Measurements from ENCODE around the gene SLC47A1.
"Not testable (repeated sequence)": the region's sequence is repeated elsewhere in the genome, so short reads cannot be mapped to it uniquely, and the experiment has no call there.

Gene SLC47A1, protein sequence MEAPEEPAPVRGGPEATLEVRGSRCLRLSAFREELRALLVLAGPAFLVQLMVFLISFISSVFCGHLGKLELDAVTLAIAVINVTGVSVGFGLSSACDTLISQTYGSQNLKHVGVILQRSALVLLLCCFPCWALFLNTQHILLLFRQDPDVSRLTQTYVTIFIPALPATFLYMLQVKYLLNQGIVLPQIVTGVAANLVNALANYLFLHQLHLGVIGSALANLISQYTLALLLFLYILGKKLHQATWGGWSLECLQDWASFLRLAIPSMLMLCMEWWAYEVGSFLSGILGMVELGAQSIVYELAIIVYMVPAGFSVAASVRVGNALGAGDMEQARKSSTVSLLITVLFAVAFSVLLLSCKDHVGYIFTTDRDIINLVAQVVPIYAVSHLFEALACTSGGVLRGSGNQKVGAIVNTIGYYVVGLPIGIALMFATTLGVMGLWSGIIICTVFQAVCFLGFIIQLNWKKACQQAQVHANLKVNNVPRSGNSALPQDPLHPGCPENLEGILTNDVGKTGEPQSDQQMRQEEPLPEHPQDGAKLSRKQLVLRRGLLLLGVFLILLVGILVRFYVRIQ

DNA sequence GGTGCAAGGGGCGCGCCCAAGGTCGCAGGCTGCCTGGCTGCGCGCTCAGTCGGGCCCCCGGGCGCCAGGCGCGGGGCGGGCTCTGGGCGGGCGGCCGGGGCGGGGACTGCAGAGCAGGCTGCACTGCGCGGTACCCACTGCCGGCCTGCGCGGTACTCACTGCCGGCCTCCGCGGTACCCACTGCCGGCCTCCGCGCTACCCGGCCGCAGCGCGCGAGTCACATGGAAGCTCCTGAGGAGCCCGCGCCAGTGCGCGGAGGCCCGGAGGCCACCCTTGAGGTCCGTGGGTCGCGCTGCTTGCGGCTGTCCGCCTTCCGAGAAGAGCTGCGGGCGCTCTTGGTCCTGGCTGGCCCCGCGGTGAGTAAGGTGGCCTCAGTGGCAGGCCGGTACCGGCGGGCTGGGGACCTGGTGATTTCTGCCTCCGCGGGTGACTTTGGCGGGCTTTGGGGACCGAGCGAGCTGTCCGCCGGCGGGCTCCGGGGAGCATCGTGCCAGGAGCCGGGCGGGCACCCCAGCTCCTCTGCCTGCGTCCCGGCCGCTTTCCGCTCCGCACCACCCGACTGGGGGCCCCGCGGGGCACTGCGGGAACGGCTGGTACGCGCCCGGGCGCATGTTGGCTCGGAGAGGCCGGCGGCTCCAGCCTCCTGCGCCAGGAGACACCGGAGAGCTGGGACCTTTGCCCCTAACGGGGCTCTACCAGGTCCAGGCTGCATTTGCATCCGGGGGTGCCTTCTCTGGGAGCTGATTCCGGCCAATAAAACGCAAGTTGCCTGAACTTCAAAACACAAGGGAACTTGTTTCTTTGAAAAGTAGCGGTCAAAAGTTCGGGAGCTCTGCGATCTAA is at the start of gene SLC47A1:
Gene SLC47A1 (plus strand): TSS at position 137 of the 844 bp plus-strand sequence. CDS start 86 bp downstream, at position 223.
- DNase-seq (ENCODE audit: low spot score): no peak

DNA sequence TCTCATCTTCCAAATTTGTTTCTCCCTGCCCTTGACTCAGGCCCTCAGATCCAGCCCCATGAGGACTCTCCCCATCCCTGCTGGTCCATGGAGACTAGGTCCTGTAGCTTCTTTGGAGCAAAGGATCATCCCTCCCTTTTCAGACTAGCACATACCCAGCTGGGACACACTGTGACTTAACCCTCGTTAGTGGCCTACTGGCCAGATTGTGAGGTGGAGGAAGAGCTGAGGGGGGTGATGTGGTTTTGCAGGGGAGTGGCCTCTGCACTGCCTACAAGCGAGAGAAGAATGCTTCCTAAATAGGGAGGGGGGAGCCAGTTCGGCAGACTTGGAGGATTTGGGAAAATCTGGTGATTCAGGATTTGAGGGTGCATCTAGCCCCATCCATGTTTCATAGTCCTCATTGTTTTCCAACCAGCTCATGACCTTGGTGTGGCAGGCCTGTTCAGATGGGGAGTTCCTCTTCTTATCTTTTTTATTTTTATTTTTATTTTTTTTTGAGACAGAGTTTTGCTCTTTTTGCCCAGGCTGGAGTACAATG is 47.8 kb upstream of the SLC47A1 start:
- DNase-seq (ENCODE audit: low spot score): no peak

DNA sequence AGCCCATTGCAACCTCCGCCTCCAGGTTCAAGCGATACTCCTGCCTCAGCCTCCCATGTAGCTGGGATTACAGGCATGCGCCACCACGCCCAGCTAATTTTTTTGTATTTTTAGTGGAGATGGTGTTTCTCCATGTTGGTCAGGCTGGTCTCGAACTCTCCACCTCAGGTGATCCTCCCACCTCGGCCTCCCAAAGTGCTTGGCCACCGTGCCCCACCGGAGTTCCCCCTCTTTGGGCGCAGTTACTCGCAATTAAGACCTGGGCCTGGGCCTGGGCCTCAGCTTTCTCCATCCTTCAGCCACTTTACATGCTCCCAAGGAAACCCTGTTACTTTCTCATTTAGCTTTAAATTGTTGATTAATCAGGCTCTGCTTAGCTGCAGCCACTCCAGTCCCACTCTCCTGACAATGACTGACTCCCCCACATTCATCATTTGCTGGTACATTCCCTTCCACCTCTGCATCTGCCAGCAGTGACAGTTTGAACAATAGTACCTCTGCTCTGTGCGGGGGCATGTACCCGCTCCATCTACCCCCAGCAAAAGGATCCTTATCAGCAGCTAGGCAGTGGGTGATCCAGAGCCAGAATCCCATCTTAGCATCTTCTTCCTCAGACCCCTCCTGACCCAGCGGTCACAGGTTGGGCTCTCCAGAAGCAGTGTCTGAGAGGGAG is 47.2 kb upstream of the SLC47A1 start:
- no peak for DNase-seq (ENCODE audit: low spot score)

DNA sequence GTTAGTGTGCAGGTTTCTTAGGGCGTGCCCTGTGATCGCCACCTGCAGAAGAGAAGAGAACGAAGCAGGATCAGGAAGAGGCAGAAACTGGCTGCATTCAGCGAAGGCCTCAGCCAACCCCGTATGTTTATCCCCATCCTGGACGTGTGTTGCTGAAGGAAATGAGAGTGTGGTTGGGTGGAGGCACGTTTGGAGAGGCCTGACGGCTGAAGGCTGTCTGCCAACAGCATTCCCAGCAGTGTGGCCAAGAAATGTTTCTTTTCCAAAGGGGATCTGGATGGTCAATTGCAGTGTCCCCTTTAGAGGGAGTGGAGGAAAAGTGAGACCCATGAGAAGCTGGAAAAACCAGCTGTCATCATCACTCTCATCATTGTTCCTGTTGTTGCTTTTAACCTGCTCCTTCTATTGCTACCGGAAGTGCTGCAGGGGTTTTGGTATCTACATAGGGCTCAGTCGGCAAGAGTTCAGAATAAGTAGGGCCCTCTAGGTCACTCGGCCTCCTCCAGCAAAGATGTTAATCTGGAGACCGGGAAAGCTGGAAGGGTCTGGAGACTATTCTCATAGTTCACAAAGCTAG is 46.5 kb upstream of the SLC47A1 start:
- no peak for DNase-seq (ENCODE audit: low spot score)

DNA sequence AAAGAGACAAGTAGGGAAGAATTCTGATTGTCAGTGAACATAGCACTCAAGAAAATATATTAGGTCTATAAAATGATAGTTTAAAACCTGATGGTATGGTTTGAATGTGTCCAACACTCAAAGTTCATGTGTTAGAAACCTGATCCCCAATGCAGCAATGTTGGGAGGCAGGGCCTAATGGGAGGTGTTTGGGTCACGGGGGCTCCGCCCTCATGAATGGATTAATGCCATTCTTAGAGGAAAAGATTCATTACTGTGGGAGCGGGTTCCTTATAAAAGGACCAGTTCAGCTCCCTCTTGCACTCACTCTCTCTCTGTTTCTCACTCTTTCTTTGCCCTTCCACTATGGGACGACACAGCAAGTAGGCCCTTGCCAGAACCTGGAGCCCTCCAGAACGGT is 41.5 kb upstream of the SLC47A1 start:
- no peak for DNase-seq (ENCODE audit: low spot score)

DNA sequence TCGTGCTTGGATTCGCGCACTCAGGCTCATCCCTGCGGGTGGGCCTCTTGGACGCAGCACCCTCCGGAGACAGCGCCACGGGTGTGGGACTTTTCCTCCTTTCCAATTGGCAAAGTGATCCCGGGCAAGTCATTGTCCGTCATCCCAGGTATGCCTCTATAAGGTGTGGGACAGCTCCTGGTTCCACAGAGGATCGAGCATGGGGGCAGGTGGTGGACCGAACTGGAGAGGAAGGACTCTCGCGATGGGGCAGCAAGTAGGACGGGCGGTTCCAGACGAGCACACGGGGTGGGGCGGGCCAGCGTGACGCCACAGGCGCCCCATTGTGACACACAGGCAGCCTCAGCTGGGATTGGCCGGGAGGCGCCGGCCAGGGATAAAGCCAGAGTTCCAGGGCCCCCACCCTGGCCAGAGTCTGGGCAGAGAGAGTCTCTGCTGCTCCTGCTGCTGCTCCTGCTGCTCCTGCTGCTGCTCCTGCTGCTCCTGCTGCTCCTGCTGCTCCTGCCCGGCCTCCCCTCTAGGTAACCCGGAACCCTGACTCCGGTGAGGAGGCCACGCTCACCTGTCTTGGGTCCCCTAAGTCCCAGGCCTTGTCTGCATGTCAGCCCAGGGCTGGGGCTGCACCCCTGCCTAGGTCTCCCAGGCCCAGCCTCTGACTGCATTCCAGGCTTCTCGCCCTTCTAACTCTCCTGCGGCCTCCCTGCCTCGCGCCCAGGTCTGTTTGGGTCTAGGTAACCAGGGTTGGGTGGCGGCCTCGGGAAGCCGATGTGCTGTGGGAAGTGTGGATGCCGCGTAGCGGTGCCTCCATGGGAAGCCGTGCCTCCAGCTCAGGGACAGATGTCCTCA is 38.5 kb upstream of the SLC47A1 start:
- no peak for DNase-seq (ENCODE audit: low spot score)

DNA sequence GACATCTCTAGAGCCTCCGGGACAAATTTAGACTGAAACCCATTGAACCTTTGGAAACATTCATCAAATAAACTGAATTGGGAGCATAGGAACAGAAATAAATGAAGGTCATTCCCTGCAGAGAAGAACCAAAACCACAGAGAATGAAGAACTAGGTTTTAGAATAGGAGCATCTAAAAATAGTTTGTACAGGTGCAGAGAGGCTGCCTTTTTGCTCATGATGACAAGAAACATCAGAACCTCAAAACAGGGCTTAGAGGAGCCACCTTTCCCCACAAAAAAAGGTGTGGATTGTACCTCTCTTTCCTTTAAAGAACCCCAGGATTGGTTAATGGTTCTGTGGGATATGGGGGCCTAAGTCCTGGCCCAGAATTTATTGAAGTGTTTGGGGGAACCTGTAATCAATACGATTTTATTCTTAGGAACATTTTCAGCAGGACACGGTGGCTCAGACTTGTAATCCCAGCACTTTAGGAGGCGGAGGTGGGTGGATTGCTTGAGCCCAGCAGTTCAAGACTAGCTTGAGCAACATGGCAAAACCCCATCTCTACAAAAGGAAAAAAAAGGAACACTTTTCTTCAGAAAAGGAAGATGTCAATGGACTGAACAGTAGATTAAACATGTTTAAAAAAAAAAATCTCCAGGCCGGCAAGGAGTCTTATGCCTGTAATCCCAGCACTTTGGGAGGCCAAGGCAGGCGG is 37.7 kb upstream of the SLC47A1 start:
- no peak for DNase-seq (ENCODE audit: low spot score)

DNA sequence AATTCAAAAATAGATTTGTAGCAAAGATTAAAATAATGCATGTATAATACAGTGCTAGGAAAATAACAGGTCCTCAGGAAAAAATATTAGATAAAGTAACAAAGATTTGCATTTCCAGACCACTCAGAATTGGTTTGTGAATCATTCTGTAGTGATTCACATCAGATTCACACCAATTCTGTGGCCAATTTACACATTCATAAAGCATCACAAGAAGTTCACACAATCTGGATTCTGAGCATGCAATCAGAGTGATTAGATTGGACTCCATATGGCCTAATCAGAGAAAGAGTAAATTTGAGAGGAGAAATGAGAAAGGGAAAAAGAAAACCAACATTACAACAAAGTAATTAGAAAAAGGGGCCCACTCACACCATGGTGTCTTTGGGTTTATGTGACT is 36.0 kb upstream of the SLC47A1 start:
- no peak for DNase-seq (ENCODE audit: low spot score)

DNA sequence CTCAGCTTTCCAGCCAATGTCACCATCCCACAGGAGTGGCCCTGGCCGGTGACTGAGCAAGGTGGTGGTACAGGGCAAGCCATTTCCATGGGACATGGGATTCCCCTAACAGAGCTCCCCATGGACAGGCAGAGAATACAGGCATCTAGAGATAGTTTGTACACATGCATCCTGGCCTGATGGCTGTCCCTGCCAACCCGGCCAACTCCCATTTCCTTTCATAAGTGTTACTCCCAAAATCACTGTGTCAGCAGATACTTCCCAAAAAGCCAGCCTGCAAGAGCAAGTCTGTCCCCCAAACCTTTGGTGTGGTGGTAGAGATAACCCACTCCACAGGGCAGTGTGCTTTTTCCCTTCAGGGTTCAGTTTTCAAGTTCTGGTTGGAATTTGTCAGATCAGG is 32.4 kb upstream of the SLC47A1 start:
- no peak for DNase-seq (ENCODE audit: low spot score)

DNA sequence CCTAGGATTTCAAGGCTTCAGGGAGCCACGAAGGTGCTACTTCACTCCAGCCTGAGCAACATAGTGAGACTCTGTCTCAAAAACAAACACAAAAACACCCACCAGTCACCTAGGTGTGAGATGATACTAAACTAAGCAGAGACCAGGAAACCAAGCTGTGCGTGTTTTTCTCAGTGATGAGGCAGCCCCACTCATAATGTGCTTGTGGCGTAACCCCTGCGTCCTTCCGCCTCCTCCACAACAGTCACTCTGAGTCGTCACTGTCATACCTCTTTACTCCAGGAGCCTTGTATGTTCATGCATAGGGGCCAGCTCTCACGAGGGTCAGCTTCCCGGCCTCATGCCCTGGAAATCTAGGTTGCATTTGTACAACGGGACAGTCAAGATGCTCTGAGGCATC is 31.1 kb upstream of the SLC47A1 start:
- no peak for DNase-seq (ENCODE audit: low spot score)

DNA sequence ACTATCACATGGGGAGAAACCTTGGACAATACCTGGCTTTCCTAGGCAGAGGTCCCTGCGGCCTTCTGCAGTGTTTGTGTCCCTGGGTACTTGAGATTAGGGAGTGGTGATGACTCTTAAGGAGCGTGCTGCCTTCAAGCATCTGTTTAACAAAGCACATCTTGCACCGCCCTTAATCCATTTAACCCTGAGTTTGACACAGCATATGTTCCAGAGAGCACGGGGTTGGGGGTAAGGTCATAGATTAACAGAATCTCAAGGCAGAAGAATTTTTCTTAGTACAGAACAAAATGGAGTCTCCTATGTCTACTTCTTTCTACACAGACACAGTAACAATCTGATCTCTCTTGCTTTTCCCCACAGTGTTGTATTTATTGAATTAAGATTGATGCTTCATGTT is 28.1 kb upstream of the SLC47A1 start:
- not testable (repeated sequence) for DNase-seq (ENCODE audit: low spot score)

DNA sequence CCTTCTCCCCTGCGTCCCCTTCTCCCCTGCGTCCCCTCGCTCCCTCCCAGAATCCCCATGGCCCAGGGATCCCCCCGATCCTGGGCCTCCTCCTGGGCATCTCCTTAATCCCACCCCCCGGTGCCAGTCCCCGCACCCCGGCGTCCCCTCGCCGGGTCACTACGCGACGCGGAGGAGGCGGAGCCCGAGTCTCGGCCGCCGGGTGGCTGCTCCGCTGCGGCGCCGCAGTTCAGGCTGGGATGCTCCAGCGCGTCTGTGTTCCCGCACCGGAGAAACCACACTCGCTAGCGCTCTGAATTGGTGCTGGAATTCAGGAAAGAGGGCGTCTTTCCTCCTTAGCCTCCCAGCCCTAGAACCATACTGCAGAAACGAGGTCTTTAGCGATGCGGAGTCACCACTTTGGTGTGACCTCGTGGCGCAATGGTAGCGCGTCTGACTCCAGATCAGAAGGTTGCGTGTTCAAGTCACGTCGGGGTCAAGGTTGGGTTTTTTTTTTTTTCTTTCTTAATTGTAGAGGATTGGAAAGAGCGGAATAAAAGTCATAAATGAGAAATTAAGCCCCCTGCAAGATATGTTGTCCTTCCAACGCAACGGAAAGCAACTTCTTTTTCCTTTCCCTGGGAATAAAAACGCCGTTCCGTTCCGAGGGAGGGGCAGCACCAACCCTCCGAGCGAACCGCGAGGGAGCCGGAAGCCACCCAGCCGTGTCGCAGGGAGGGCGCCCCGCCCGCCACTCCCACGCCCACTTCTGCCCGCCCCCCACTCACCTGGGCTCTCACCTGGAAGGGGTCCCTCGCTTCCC is 25.7 kb upstream of the SLC47A1 start:
- DNase-seq (ENCODE audit: low spot score): peak; percentile 87

DNA sequence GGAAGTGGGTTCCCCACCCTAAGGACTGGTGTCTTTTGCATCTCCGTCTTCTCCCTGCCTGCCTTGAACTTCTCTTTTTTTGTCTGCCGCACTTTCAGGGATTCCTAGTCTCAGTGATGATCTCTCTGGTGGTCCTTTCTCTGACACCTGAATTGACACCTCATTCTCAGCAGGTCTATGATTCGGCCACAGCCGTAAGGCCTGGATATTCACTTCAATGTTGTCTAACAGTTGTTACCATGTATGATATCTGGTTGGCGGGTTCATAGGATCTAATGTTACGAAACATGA is 25.1 kb upstream of the SLC47A1 start:
- no peak for DNase-seq (ENCODE audit: low spot score)

DNA sequence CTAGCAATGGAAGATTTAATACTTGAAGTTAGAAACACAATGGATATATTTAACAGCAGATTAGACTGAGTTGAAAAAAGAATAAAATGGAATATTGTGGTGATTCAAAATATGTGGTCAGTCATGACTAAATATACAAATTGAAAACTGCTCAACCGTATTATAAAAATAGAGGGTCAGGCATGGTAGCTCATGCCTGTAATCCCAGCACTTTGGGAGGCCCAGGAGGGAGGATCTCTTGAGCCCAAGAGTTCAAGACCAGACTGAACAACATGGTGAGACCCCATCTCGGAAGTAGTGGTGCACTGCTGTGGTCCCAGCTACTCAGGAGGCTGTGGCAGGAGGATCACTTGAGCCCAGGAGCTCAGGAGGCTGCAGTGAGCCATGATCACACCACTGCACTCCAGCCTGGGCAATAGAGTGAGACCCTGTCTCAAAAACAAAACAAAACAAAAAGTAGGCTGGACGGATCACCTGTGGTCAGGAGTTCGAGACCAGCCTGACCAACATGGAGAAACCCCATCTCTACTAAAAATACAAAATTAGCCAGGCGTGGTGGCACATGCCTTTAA is 24.3 kb upstream of the SLC47A1 start:
- not testable (repeated sequence) for DNase-seq (ENCODE audit: low spot score)

DNA sequence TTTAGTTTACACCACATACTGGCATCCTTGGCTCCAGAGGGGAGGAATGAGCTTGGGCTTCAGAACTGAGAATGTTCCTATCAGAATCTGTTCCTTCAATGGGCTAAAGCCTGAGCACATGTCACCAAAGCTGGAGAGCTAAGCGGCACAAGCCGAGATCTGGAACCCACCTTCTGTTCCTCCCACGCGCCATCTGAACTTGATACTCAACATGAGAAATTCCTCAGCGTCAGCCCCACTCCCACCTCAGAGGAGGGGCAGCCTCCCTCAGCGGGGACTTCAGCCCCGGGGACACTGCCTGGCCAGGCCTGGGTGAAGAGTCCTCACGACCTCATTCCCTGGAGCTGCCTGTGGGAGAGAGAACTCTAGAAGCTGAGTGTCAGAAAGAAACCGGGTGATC is 22.8 kb upstream of the SLC47A1 start:
- DNase-seq (ENCODE audit: low spot score): no peak

DNA sequence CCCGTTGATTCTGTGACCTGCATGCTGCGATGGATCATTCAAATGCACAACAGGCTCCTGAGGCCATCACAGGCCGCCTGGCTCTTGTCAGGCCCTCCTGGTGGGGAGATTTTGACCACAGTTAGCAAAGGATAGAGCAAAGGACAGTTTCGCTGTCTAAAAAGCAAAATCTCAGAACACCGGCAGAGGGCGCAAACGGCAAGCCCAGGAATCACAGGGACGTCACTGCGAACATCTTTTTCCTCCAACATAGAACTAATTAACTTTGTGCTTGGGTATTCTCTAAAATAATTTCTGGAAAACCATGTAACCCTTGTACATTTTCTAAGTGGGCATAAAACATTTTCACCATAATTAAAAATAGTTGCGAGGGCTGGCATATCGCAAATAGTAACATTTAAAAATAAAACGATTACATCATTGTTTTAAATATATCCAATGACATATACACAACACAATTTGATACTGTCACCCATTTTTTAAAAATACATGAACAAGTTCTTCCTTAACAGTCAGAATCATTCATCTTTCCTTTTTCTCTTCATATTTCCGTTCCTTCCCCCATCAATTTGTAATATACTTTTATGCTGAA is 19.7 kb upstream of the SLC47A1 start:
- DNase-seq (ENCODE audit: low spot score): peak; percentile 57

DNA sequence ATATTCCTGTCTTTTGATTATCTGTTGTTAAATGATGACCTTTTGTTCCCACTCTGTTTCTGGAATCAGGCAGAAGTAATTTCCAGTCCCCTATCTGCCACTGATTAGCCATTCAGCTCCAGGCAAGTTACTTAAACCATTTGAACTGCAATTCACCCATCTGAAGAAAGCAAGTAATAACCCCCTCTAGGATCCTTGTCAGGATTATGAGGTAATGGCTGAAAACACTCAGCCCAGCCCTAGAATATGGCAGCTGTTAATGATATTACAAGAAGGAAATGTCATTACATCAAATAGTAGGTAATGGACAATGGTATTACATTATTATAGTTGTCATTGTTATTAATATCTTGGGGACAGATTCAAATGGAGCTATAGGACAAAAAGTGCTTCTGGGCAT is 16.0 kb upstream of the SLC47A1 start:
- no peak for DNase-seq (ENCODE audit: low spot score)

DNA sequence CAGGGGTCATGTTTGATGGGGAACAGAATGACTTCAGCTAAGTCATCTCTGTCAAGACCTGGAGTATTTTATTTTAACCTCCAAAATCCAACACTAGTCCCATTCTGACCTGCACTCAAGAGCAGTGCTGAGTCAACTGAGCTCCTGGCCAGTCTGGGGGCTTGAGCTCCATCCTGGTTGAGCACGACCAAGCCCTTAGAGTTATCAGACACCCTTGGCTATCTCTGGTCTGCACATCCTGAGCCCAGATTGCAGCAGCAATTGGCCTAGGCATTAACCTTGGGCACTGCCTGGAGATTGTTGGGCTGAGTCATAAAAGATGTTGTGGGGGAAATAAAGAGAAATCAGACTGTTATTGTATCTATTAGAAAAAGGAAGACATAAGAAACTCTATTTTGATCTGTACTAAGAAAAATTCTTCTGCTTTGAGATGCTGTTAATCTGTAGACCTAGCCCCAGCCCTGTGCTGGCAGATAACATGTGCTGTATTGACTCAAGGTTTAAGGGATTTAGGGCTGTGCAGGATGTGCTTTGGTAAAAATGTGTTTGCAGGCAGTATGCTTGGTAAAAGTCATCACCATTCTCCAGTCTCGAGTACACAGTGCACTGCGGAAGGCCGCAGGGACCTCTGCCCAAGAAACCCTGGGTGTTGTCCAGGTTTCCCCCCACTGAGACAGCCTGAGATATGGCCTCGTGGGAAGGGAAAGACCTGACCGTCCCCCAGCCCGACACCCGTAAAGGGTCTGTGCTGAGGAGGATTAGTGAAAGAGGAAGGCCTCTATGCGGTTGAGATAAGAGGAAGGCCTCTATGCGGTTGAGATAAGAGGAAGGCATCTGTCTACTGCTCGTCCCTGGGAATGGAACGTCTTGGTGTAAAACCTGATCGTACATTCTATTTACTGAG is 14.0 kb upstream of the SLC47A1 start:
- not testable (repeated sequence) for DNase-seq (ENCODE audit: low spot score)

Measured in hepatic stellate cell (primary cell).